Stomach (tissue), 9 donors: ENCODE data around the gene SLC25A4. TPM values are rescaled to one million over a fixed set of nuclear protein-coding genes. Genes with fewer than 3 reads are reported as not detected.

Source experiments
- DNase-seq, 2 donors: peaks; one replicate each; pipeline versions ENCODE4 v3.0.0 to v3.0.0-alpha.2; 2013 to 2019
- H3K27ac ChIP-seq, 5 donors: fragments of 200-600 bp in 4 of 5; sonication (generic) in 4 of 5; one replicate each; pipeline ENCODE4 v1.5.1; 2013 to 2019; ENCODE audit warnings: mild to moderate bottlenecking in 1 of 5, moderate library complexity in 1 of 5
- H3K27me3 ChIP-seq, 3 donors: fragments of 200-600 bp; sonication (generic); one replicate each; pipeline ENCODE4 v1.5.1; 2017 to 2019; ENCODE audit warnings: mixed run types in 1 of 3
- H3K36me3 ChIP-seq, 4 donors: fragments of 200-600 bp; sonication (generic); 1 replicate in 3 of 4; 2 replicates in 1 of 4; pipeline ENCODE4 v1.5.1; 2016 to 2019
- H3K4me1 ChIP-seq, 4 donors: fragments of 200-600 bp; sonication (generic); one replicate each; pipeline ENCODE4 v1.5.1; 2016 to 2019
- H3K4me3 ChIP-seq, 4 donors: fragments of 200-600 bp; sonication (generic) in 3 of 4; one replicate each; pipeline ENCODE4 v1.5.1; 2016 to 2019; ENCODE audit warnings: mild to moderate bottlenecking in 1 of 4
- H3K9me3 ChIP-seq, 4 donors: fragments of 200-600 bp; sonication (generic); one replicate each; pipeline ENCODE4 v1.5.1; 2016 to 2019
- EP300 ChIP-seq: sonication (generic); formaldehyde crosslinking; IDR thresholded peaks from one replicate; pipeline ENCODE4 v1.6.1; 2017; ENCODE audit warnings: antibody characterized with exemption
- POLR2A ChIP-seq, 4 donors: fragments of 450-650 bp; IDR thresholded peaks; one replicate each; pipeline ENCODE4 v1.6.1; 2016; ENCODE audit warnings: antibody characterized with exemption in 4 of 4, control low read depth in 2 of 4, mild to moderate bottlenecking in 1 of 4, moderate library complexity in 1 of 4
- POLR2AphosphoS5 ChIP-seq, 3 donors: sonication (generic); formaldehyde crosslinking; IDR thresholded peaks; one replicate each; pipeline ENCODE4 v1.6.1; 2016; ENCODE audit warnings: antibody characterized with exemption in 3 of 3
- WGBS, 5 donors: extraction: QIAGEN DNeasy Blood & Tissue Kit in 3 of 5; methylation state at CpG; one replicate each; pipeline versions ENCODE4 v1.1.5 to v1.1.7; 2013 to 2018; 5-methylcytosine and 5-hydroxymethylcytosine counted together
- intact Hi-C: fragments of 100-400 bp; cut with DNase I; formaldehyde crosslinking; loops from one replicate; pipeline ENCODE4 v1.15.1; 2023; ENCODE audit warnings: low total_unique reads
- polyA plus RNA-seq, 3 donors: library from polyadenylated mRNA; stranded (reverse); fragments of 200-250 nt; gene quantifications; one replicate each; pipeline ENCODE4 v1.2.3, GENCODE V29; 2013
- total RNA-seq, 5 donors: library from RNA; depleted of rRNA; stranded (reverse); fragments of >200 nt; gene quantifications; one replicate each; pipeline versions ENCODE4 v1.1.0 to v1.2.3, GENCODE V29; 2014 to 2016
- TF ChIP-seq, protein P1 (sequence below), 7 experiments: fragments of 450-650 bp in 4 of 7; fragments of 200-600 bp in 3 of 7; sonication (generic) in 3 of 7; IDR thresholded peaks; one replicate each; pipeline ENCODE4 v1.5.1; 2016 to 2019; ENCODE audit warnings: antibody characterized with exemption in 7 of 7, control low read depth in 2 of 7, mild to moderate bottlenecking in 1 of 7
- donor health status: healthy with polysubstance abuse.
- donor health status: Bipolar disorder and iron deficiency.
- donor health status: healthy.

SLC25A4 gene
- total and polyA plus RNA-seq, 8 donors = 10.7 to 140 (median 43.1) TPM

DNA sequence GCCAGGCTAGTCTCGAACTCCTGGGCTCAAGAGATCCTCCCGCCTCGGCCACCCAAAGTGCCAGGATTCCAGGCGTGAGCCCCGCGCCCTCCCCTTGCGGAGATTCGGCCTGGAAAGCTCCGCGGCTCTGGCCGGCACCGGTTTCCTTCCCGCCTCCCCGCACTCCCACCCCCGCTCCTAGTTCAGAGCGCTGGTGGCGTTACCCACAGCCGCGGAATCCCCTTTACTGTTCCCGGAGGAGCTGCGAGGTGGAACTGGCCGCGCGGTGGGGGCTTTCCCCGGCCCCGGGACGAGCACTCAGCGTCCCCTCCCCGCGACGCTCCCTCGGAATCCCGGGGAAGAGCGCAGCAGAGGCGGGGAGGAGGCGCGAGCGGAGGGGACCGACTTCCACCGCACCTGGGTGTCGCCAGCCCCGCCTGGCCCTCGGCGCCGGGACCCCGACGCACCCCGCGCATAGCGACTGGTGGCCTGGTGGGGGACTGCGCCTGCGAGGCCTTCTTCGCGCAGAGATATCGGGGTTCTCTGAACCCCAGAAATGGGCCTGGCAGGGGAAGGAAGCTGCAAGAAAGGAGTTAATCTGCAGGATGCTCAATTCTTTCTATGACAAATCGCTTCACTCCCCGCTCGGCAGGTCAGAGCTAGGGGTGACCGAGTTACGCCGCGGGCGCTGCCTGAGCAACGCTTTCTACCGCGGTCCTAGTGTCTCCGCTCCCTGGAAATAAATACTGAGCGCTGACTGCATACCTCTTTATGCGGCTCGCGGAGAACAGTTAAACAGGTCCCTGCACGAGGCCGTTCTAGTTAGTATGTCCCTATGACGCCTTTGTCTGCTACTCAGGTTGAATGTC is 14.6 kb upstream of the SLC25A4 start:
- intact Hi-C loops = no loop called here
- Histone ChIP-seq H3K9me3 (no peaks in the 10 kb centered on the region), H3K36me3 (no peaks in the 10 kb centered on the region), H3K4me1 (peaks cover 6 to 26% (median 20%) of the 10 kb centered on the region in 4 donors), H3K27me3 (peaks cover 0 to 36% (median 14%) of the 10 kb centered on the region in 3 donors), H3K27ac (peak overlapping the region in 4 of 5 donors; percentile 43 to 83 (median 67)), H3K4me3 (peak overlapping the region; percentile 62 to 84 (median 72))
- TF ChIP-seq, protein P1, sequence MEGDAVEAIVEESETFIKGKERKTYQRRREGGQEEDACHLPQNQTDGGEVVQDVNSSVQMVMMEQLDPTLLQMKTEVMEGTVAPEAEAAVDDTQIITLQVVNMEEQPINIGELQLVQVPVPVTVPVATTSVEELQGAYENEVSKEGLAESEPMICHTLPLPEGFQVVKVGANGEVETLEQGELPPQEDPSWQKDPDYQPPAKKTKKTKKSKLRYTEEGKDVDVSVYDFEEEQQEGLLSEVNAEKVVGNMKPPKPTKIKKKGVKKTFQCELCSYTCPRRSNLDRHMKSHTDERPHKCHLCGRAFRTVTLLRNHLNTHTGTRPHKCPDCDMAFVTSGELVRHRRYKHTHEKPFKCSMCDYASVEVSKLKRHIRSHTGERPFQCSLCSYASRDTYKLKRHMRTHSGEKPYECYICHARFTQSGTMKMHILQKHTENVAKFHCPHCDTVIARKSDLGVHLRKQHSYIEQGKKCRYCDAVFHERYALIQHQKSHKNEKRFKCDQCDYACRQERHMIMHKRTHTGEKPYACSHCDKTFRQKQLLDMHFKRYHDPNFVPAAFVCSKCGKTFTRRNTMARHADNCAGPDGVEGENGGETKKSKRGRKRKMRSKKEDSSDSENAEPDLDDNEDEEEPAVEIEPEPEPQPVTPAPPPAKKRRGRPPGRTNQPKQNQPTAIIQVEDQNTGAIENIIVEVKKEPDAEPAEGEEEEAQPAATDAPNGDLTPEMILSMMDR (IDR thresholded peaks at IDR 0.05) = peak in 3 of 7 experiments; percentile 18 to 20 (median 19)
- TF ChIP-seq POLR2A (IDR thresholded peaks at IDR 0.05) (no peak), POLR2AphosphoS5 (IDR thresholded peaks at IDR 0.05) (no peak), EP300 (no peak)
- 2 to 5% (median 2%) methylated on average over 26 to 74 of the region's 74 CpGs for WGBS, 5 donors
- peak in 1 of 2 donors; percentile 60 for DNase-seq

DNA sequence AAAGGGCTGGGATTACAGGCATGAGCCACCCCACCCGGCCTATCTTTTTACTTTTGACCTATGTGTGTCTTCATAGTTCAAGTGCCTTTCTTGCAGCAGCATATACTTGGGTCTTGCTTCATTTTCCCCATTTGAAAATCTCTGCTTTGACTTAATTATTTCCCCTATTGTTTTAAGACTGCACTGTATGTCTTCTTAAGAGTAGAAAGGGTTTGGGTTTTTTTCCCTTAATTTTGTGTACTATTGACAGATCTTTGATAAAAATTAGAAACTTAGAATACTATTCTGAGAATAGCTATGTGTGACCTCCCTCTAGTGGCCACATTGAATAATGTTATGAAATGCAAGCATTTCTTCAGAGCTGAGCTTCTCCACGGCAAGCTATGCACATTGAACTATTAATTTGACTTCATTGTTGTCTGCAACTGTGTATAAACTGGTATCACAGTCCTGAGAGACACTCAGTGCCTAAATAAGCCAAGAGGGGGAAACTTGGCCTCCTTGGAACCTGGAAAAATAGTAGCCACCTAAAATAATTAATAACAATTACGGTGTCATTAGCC is 8.7 kb upstream of the SLC25A4 start:
- WGBS, 5 donors = 32 to 42% (median 35%) methylated on average over 3 of the region's 3 CpGs
- TF ChIP-seq, protein P1 (IDR thresholded peaks at IDR 0.05) = peak in 4 of 7 experiments; percentile 40 to 73 (median 70)
- TF ChIP-seq EP300 (no peak), POLR2AphosphoS5 (IDR thresholded peaks at IDR 0.05) (no peak), POLR2A (IDR thresholded peaks at IDR 0.05) (no peak)
- intact Hi-C loops = loop anchor here (10.0 kb wide), 1 partner anchor 100 kb away; no protein-coding TSS in a partner anchor
- DNase-seq = peak in 1 of 2 donors; percentile 74
- H3K36me3 ChIP-seq = no peaks in the 10 kb centered on the region
- H3K27me3 ChIP-seq = peaks cover 0 to 5% (median 0%) of the 10 kb centered on the region in 3 donors
- no peak overlapping the region for H3K27ac ChIP-seq
- H3K4me3 ChIP-seq = no peak overlapping the region
- H3K4me1 ChIP-seq = peaks cover 0 to 7% (median 0%) of the 10 kb centered on the region in 4 donors
- no peaks in the 10 kb centered on the region for H3K9me3 ChIP-seq

DNA sequence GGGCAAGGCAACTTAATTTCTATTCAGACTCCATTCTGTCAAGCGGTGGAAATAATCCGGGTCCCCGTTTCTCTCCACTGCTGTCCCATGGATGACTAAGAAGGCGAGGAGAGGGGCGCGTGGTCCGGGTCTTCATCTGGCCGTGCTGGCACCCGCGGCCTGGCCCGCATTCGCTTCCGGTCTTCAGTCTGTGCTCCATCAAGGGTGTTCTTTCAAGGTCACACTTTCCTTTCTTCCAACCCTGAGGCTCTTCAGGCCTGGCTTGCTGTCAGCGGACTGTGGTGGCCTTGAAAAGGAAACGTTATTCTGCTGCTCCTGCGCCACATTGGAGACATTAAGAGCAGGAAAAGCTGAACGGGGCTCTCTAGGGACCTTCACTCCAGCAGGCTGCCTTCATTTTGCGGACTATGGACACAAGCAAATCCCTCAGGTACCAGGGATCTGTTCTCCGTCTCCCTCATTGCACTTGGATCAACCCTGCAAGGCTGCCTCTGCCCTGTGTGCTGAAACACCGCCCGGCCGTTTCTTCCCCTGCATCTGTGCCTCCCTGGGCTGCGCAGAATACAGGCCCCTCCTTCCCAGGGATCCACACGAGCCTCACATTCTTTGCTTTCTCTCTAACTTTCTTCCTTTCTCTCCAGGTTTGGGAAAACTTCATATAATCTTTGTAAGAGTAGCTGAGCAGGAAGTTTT is 5.7 kb upstream of the SLC25A4 start:
- TF ChIP-seq POLR2AphosphoS5 (IDR thresholded peaks at IDR 0.05) (no peak), EP300 (no peak), POLR2A (IDR thresholded peaks at IDR 0.05) (no peak)
- TF ChIP-seq, protein P1 (IDR thresholded peaks at IDR 0.05) = no peak
- Histone ChIP-seq H3K4me3 (no peak overlapping the region), H3K9me3 (no peaks in the 10 kb centered on the region), H3K27ac (no peak overlapping the region), H3K4me1 (peaks cover 1 to 12% (median 3%) of the 10 kb centered on the region in 4 donors), H3K36me3 (no peaks in the 10 kb centered on the region), H3K27me3 (no peaks in the 10 kb centered on the region)
- DNase-seq = no peak
- intact Hi-C loops = loop anchor here (10.0 kb wide), 1 partner anchor 103 kb away; no protein-coding TSS in a partner anchor
- WGBS, 5 donors = 80 to 88% (median 85%) methylated on average over 24 of the region's 24 CpGs

DNA sequence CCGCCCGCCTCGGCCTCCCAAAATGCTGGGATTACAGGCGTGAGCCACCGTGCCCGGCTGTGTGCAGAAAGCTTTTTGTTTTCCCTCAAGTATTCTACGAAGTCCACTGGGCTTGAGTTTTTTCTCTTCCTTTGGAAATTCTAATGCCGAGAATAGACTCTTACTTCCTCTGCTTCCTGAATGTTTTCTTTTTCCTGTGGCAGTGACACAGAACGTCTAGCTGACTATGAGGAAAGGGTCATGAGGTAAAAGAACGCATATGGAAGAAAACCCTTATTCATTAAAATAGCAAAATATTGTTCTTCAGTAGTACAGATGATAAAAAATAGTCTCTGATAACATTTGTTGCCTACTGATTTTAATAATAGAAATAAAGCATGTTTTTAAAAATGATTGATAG is 4.9 kb upstream of the SLC25A4 start:
- H3K9me3 ChIP-seq = no peaks in the 10 kb centered on the region
- WGBS, 5 donors = 55 to 79% (median 72%) methylated on average over 10 of the region's 10 CpGs
- no peak overlapping the region for H3K4me3 ChIP-seq
- peaks cover 0 to 6% (median 0%) of the 10 kb centered on the region in 3 donors for H3K27me3 ChIP-seq
- H3K4me1 ChIP-seq = peaks cover 8 to 14% (median 9%) of the 10 kb centered on the region in 4 donors
- no peak overlapping the region for H3K27ac ChIP-seq
- no peaks in the 10 kb centered on the region for H3K36me3 ChIP-seq
- TF ChIP-seq EP300 = no peak
- no peak for DNase-seq
- intact Hi-C loops = loop anchor here (10.0 kb wide), 1 partner anchor 103 kb away; no protein-coding TSS in a partner anchor
